Measurements from ENCODE around the gene RIC3. TPM values are rescaled to one million over a fixed set of nuclear protein-coding genes. Genes with fewer than 3 reads are reported as not detected.
A peak's percentile ranks its signal among the peaks of the same experiment; 100 is the strongest.

RIC3 gene
- total RNA-seq, 1 donor from 2014 or later = 3.2 TPM

GRCh38 chr11:8079111-8079675 lies 89.6 kb downstream of the RIC3 start:
- Mint-ChIP-seq H3K36me3 (ENCODE audit: low read depth) (no peaks in the 10 kb centered on the region), H3K9me3 (no peaks in the 10 kb centered on the region), H3K27ac (no peak overlapping the region), H3K27me3 (ENCODE audit: low read depth) (peaks cover 35% of the 10 kb centered on the region), H3K4me1 (ENCODE audit: low read depth) (peaks cover 4% of the 10 kb centered on the region), H3K4me3 (ENCODE audit: low read depth) (no peak overlapping the region)
- DNase-seq (ENCODE audit: low spot score) = no peak
- intact Hi-C loops (cut with micrococcal nuclease) = no loop called here

- H3K4me1 Mint-ChIP-seq (ENCODE audit: low read depth) = peaks cover 4% of the 10 kb centered on the region
- H3K9me3 Mint-ChIP-seq = no peaks in the 10 kb centered on the region
- peaks cover 27% of the 10 kb centered on the region for H3K27me3 Mint-ChIP-seq (ENCODE audit: low read depth)
- no peaks in the 10 kb centered on the region for H3K36me3 Mint-ChIP-seq (ENCODE audit: low read depth)
- no peak overlapping the region for H3K27ac Mint-ChIP-seq
- H3K4me3 Mint-ChIP-seq (ENCODE audit: low read depth) = no peak overlapping the region
- intact Hi-C loops (cut with micrococcal nuclease) = no loop called here
- no peak for DNase-seq (ENCODE audit: low spot score)
Observed at GRCh38 chr11:8075119-8075726, 93.6 kb downstream of the RIC3 start.

- Mint-ChIP-seq H3K27me3 (ENCODE audit: low read depth) (peaks cover 15% of the 10 kb centered on the region), H3K36me3 (ENCODE audit: low read depth) (no peaks in the 10 kb centered on the region), H3K4me1 (ENCODE audit: low read depth) (peaks cover 4% of the 10 kb centered on the region), H3K9me3 (no peaks in the 10 kb centered on the region), H3K27ac (no peak overlapping the region), H3K4me3 (ENCODE audit: low read depth) (no peak overlapping the region)
- intact Hi-C loops (cut with micrococcal nuclease) = loop anchor here (2.0 kb wide), 1 partner anchor 39 kb away; no protein-coding TSS in a partner anchor
- DNase-seq (ENCODE audit: low spot score) = no peak
Observed at GRCh38 chr11:8071616-8072581, 96.9 kb downstream of the RIC3 start.

- intact Hi-C loops (cut with micrococcal nuclease) = loop anchor here (2.0 kb wide), 1 partner anchor 38 kb away; no protein-coding TSS in a partner anchor
- no peaks in the 10 kb centered on the region for H3K9me3 Mint-ChIP-seq
- H3K4me3 Mint-ChIP-seq (ENCODE audit: low read depth) = no peak overlapping the region
- H3K4me1 Mint-ChIP-seq (ENCODE audit: low read depth) = peaks cover 4% of the 10 kb centered on the region
- peaks cover 15% of the 10 kb centered on the region for H3K27me3 Mint-ChIP-seq (ENCODE audit: low read depth)
- no peak for DNase-seq (ENCODE audit: low spot score)
- no peak overlapping the region for H3K27ac Mint-ChIP-seq
- H3K36me3 Mint-ChIP-seq (ENCODE audit: low read depth) = no peaks in the 10 kb centered on the region
Observed at GRCh38 chr11:8070417-8071115, 98.3 kb downstream of the RIC3 start.

- Mint-ChIP-seq H3K27me3 (ENCODE audit: low read depth) (peaks cover 15% of the 10 kb centered on the region), H3K36me3 (ENCODE audit: low read depth) (no peaks in the 10 kb centered on the region), H3K4me1 (ENCODE audit: low read depth) (no peaks in the 10 kb centered on the region), H3K27ac (no peak overlapping the region), H3K4me3 (ENCODE audit: low read depth) (no peak overlapping the region), H3K9me3 (no peaks in the 10 kb centered on the region)
- DNase-seq (ENCODE audit: low spot score) = no peak
- intact Hi-C loops (cut with micrococcal nuclease) = loop anchor here (2.0 kb wide), 1 partner anchor 37 kb away; no protein-coding TSS in a partner anchor
Observed at GRCh38 chr11:8069771-8070170, 99.1 kb downstream of the RIC3 start.

- H3K4me1 Mint-ChIP-seq (ENCODE audit: low read depth) = no peaks in the 10 kb centered on the region
- no peak for DNase-seq (ENCODE audit: low spot score)
- no peak overlapping the region for H3K27ac Mint-ChIP-seq
- H3K9me3 Mint-ChIP-seq = no peaks in the 10 kb centered on the region
- peaks cover 13% of the 10 kb centered on the region for H3K27me3 Mint-ChIP-seq (ENCODE audit: low read depth)
- no peak overlapping the region for H3K4me3 Mint-ChIP-seq (ENCODE audit: low read depth)
- intact Hi-C loops (cut with micrococcal nuclease) = no loop called here
- H3K36me3 Mint-ChIP-seq (ENCODE audit: low read depth) = no peaks in the 10 kb centered on the region
Observed at GRCh38 chr11:8068605-8069221, 100.1 kb downstream of the RIC3 start.

- Mint-ChIP-seq H3K36me3 (ENCODE audit: low read depth) (no peaks in the 10 kb centered on the region), H3K4me3 (ENCODE audit: low read depth) (no peak overlapping the region), H3K4me1 (ENCODE audit: low read depth) (no peaks in the 10 kb centered on the region), H3K9me3 (no peaks in the 10 kb centered on the region), H3K27me3 (ENCODE audit: low read depth) (peaks cover 10% of the 10 kb centered on the region), H3K27ac (no peak overlapping the region)
- DNase-seq (ENCODE audit: low spot score) = no peak
- intact Hi-C loops (cut with micrococcal nuclease) = no loop called here
Observed at GRCh38 chr11:8067929-8068575, 100.8 kb downstream of the RIC3 start.

- H3K4me3 Mint-ChIP-seq (ENCODE audit: low read depth) = no peak overlapping the region
- no peaks in the 10 kb centered on the region for H3K9me3 Mint-ChIP-seq
- peaks cover 10% of the 10 kb centered on the region for H3K27me3 Mint-ChIP-seq (ENCODE audit: low read depth)
- H3K4me1 Mint-ChIP-seq (ENCODE audit: low read depth) = no peaks in the 10 kb centered on the region
- no peak overlapping the region for H3K27ac Mint-ChIP-seq
- no peaks in the 10 kb centered on the region for H3K36me3 Mint-ChIP-seq (ENCODE audit: low read depth)
- DNase-seq (ENCODE audit: low spot score) = no peak
- intact Hi-C loops (cut with micrococcal nuclease) = no loop called here
Observed at GRCh38 chr11:8067567-8067928, 101.3 kb downstream of the RIC3 start.

- Mint-ChIP-seq H3K36me3 (ENCODE audit: low read depth) (no peaks in the 10 kb centered on the region), H3K27me3 (ENCODE audit: low read depth) (peaks cover 10% of the 10 kb centered on the region), H3K9me3 (no peaks in the 10 kb centered on the region), H3K27ac (no peak overlapping the region), H3K4me1 (ENCODE audit: low read depth) (no peaks in the 10 kb centered on the region), H3K4me3 (ENCODE audit: low read depth) (no peak overlapping the region)
- intact Hi-C loops (cut with micrococcal nuclease) = no loop called here
- DNase-seq (ENCODE audit: low spot score) = peak; percentile 3
Observed at GRCh38 chr11:8066911-8067455, 101.8 kb downstream of the RIC3 start.

GRCh38 chr11:8066036-8066910 lies 102.6 kb downstream of the RIC3 start:
- DNase-seq (ENCODE audit: low spot score) = peak; percentile 5
- no peak overlapping the region for H3K4me3 Mint-ChIP-seq (ENCODE audit: low read depth)
- intact Hi-C loops (cut with micrococcal nuclease) = no loop called here

GRCh38 chr11:8065031-8065430 lies 103.8 kb downstream of the RIC3 start:
- Mint-ChIP-seq H3K36me3 (ENCODE audit: low read depth) (no peaks in the 10 kb centered on the region), H3K9me3 (no peaks in the 10 kb centered on the region), H3K27ac (no peak overlapping the region), H3K4me1 (ENCODE audit: low read depth) (no peaks in the 10 kb centered on the region), H3K27me3 (ENCODE audit: low read depth) (no peaks in the 10 kb centered on the region), H3K4me3 (ENCODE audit: low read depth) (no peak overlapping the region)
- intact Hi-C loops (cut with micrococcal nuclease) = no loop called here
- no peak for DNase-seq (ENCODE audit: low spot score)

More at GRCh38 chr11:8066036-8066910, 102.6 kb downstream of the RIC3 start:
- Mint-ChIP-seq H3K4me1 (ENCODE audit: low read depth) (no peaks in the 10 kb centered on the region), H3K36me3 (ENCODE audit: low read depth) (no peaks in the 10 kb centered on the region), H3K27me3 (ENCODE audit: low read depth) (peaks cover 7% of the 10 kb centered on the region), H3K27ac (no peak overlapping the region), H3K9me3 (no peaks in the 10 kb centered on the region)
